Epithelial cell of proximal tubule (primary cell): ENCODE measurements around the gene ACTRT2. TPM values are rescaled to one million over a fixed set of nuclear protein-coding genes. Genes with fewer than 3 reads are reported as not detected.

Source experiments
- DNase-seq: peaks from one replicate; pipeline ENCODE4 v3.0.0-alpha.2; 2011; ENCODE audit warnings: low read depth
- H3K4me3 ChIP-seq: 2 replicates; pipeline ENCODE4 v1.5.1; 2011; ENCODE audit warnings: low read depth, mild to moderate bottlenecking, low read length
- CTCF ChIP-seq: conservative IDR thresholded peaks from 2 replicates; pipeline ENCODE4 v1.5.1; 2012; ENCODE audit warnings: low read depth, mild to moderate bottlenecking, low read length
- total RNA-seq: library from RNA; depleted of rRNA; stranded (reverse); fragments of >200 nt; gene quantifications from 2 replicates; pipeline ENCODE4 v1.2.3, GENCODE V29; 2015

Gene ACTRT2
- total RNA-seq, 1 donor from 2014 or later = not detected

- no peak overlapping the region for H3K4me3 ChIP-seq
- no peak for TF ChIP-seq CTCF
Measured at GRCh38 chr1:3062616-3063378, 41.5 kb downstream of the ACTRT2 start.

GRCh38 chr1:3063379-3064295, 42.4 kb downstream of the ACTRT2 start:
- DNase-seq = no peak
- no peak for TF ChIP-seq CTCF
- H3K4me3 ChIP-seq = no peak overlapping the region

More at GRCh38 chr1:3062616-3063378, 41.5 kb downstream of the ACTRT2 start:
- no peak for DNase-seq

GRCh38 chr1:3064296-3064850, 43.1 kb downstream of the ACTRT2 start:
- no peak for TF ChIP-seq CTCF
- no peak overlapping the region for H3K4me3 ChIP-seq
- DNase-seq = no peak

GRCh38 chr1:3064901-3065300, 43.6 kb downstream of the ACTRT2 start:
- TF ChIP-seq CTCF = no peak
- DNase-seq = no peak
- no peak overlapping the region for H3K4me3 ChIP-seq

GRCh38 chr1:3065396-3065795, 44.1 kb downstream of the ACTRT2 start:
- no peak overlapping the region for H3K4me3 ChIP-seq
- no peak for DNase-seq
- TF ChIP-seq CTCF = no peak

- no peak for DNase-seq
- TF ChIP-seq CTCF = no peak
- no peak overlapping the region for H3K4me3 ChIP-seq
Measured at GRCh38 chr1:3065797-3066196, 44.5 kb downstream of the ACTRT2 start.
